ENCODE results near the gene TSPEAR.

DNA sequence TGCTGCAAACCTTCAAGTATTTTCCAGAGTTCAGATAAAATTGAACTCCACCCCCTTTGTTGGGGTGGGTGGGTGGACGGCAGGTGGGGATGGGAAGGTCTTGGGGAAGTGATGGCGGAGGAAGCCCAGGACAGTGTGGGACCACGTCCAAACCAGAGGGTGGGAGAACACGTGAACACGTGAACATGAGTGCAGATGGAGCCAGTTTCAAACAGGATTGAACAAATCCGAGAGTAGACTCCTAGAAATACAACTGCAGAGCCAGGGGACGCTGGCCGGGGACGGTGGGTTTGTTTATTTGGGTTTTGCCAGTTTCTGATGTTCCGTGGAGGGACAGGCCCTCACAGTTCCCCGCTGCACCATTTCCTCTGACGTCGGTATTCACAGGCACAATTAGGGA, 163.0 kb downstream of the TSPEAR start:
- TF ChIP-seq, protein P1, sequence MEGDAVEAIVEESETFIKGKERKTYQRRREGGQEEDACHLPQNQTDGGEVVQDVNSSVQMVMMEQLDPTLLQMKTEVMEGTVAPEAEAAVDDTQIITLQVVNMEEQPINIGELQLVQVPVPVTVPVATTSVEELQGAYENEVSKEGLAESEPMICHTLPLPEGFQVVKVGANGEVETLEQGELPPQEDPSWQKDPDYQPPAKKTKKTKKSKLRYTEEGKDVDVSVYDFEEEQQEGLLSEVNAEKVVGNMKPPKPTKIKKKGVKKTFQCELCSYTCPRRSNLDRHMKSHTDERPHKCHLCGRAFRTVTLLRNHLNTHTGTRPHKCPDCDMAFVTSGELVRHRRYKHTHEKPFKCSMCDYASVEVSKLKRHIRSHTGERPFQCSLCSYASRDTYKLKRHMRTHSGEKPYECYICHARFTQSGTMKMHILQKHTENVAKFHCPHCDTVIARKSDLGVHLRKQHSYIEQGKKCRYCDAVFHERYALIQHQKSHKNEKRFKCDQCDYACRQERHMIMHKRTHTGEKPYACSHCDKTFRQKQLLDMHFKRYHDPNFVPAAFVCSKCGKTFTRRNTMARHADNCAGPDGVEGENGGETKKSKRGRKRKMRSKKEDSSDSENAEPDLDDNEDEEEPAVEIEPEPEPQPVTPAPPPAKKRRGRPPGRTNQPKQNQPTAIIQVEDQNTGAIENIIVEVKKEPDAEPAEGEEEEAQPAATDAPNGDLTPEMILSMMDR (IDR thresholded peaks at IDR 0.05), result no peak
- TF ChIP-seq POLR2A (IDR thresholded peaks at IDR 0.05), result no peak

All from testis (tissue), 2 donors.